Measurements from ENCODE around the gene CERK. TPM values are rescaled to one million over a fixed set of nuclear protein-coding genes. Genes with fewer than 3 reads are reported as not detected.

CERK gene
- total RNA-seq, 1 experiment from 2014 or later = 30.9 TPM

GRCh38 chr22:46652847-46653331, 85.2 kb downstream of the CERK start:
- in situ Hi-C loops (cut with HindIII; ENCODE audit: low pct_unique_long_range_greater_than_20kb, low sequenced_read_pairs) = no loop called here
- BruUV-seq (replicated peaks) = no TSS peak
- no peak overlapping the region for H3K27ac ChIP-seq (ENCODE audit: low read length)
- ChIA-PET CTCF (no interaction called here), POLR2A (no interaction called here)
- DNase-seq (ENCODE audit: low read depth, low spot score) = no peak
- TF ChIP-seq TCF7L2 (IDR thresholded peaks at IDR 0.05; ENCODE audit: low read depth, low read length) = no peak
- no peak for TF ChIP-seq POLR2AphosphoS5 (IDR thresholded peaks at IDR 0.05; ENCODE audit: low read depth, low read length)
- no peak for TF ChIP-seq CTCF (IDR thresholded peaks at IDR 0.05)
- TF ChIP-seq SIN3A (IDR thresholded peaks at IDR 0.05; ENCODE audit: borderline replicate concordance, insufficient read depth, low read depth, low read length) = no peak
- TF ChIP-seq, protein P1, sequence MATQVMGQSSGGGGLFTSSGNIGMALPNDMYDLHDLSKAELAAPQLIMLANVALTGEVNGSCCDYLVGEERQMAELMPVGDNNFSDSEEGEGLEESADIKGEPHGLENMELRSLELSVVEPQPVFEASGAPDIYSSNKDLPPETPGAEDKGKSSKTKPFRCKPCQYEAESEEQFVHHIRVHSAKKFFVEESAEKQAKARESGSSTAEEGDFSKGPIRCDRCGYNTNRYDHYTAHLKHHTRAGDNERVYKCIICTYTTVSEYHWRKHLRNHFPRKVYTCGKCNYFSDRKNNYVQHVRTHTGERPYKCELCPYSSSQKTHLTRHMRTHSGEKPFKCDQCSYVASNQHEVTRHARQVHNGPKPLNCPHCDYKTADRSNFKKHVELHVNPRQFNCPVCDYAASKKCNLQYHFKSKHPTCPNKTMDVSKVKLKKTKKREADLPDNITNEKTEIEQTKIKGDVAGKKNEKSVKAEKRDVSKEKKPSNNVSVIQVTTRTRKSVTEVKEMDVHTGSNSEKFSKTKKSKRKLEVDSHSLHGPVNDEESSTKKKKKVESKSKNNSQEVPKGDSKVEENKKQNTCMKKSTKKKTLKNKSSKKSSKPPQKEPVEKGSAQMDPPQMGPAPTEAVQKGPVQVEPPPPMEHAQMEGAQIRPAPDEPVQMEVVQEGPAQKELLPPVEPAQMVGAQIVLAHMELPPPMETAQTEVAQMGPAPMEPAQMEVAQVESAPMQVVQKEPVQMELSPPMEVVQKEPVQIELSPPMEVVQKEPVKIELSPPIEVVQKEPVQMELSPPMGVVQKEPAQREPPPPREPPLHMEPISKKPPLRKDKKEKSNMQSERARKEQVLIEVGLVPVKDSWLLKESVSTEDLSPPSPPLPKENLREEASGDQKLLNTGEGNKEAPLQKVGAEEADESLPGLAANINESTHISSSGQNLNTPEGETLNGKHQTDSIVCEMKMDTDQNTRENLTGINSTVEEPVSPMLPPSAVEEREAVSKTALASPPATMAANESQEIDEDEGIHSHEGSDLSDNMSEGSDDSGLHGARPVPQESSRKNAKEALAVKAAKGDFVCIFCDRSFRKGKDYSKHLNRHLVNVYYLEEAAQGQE (IDR thresholded peaks at IDR 0.05; ENCODE audit: insufficient read depth in 1 of 2, low read depth in 2 of 2, low read length in 1 of 2) = no peak
- H3K27me3 ChIP-seq (ENCODE audit: control insufficient read depth, insufficient read depth, low read length) = no peaks in the 10 kb centered on the region
- no peaks in the 10 kb centered on the region for H3K9me3 ChIP-seq (ENCODE audit: control insufficient read depth, insufficient read depth, low read depth, low read length)
- no peak for ATAC-seq
- no peak overlapping the region for H3K4me3 ChIP-seq (ENCODE audit: low read depth in 2 of 2, low read length in 2 of 2)
- no peaks in the 10 kb centered on the region for H3K36me3 ChIP-seq (ENCODE audit: control insufficient read depth, insufficient read depth, low read length)
- H3K4me1 ChIP-seq (ENCODE audit: control insufficient read depth, insufficient read depth, low read length) = no peaks in the 10 kb centered on the region; the same call in none of the 2 replicates
- intact Hi-C loops (cut with micrococcal nuclease; ENCODE audit: unreplicated experiment) = no loop called here

DNA sequence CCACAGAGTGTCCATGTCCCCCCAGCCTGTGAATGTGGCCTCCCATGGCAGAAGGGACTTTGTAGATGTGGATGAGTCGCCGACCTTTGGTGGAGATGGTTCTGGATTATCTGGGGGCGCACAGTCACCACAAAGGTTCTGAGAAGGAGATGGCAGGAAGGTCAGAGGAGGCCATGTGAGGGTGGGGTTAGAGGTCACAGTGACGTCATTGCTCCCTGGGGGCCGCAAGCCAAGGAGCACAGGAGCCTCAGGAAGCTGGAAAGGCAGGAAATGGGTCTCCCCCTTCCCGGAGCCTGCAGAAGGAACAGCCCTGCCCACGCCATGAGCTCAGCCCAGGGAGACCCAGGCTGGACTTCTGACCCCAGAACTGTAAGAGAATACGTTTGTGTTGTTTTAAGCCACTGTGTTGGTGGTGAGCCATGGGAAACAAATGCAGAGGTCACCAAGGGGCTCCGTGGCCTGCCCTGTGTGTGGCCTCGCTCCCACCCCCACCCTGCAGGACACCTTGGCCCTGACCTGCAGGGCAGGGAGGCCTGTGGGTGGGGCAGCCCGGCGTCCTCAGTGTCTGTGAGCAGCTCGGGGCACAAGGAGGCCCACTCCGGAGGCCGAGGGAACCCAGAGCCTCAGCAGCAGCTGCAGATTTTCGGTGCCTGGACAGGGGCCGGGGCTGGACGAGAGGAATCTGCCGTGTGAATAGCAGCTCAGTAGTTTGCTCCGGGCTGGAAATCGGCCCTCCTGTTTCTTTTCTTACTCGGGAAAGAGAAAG, 85.8 kb downstream of the CERK start:
- no TSS peak for BruUV-seq (replicated peaks)
- no peak for DNase-seq (ENCODE audit: low read depth, low spot score)
- intact Hi-C loops (cut with micrococcal nuclease; ENCODE audit: unreplicated experiment) = no loop called here
- POLR2A ChIA-PET = no interaction called here
- no peak for ATAC-seq
- H3K27me3 ChIP-seq (ENCODE audit: control insufficient read depth, insufficient read depth, low read length) = no peaks in the 10 kb centered on the region
- H3K4me1 ChIP-seq (ENCODE audit: control insufficient read depth, insufficient read depth, low read length) = no peaks in the 10 kb centered on the region; the same call in none of the 2 replicates
- H3K36me3 ChIP-seq (ENCODE audit: control insufficient read depth, insufficient read depth, low read length) = no peaks in the 10 kb centered on the region
- H3K4me3 ChIP-seq (ENCODE audit: low read depth in 2 of 2, low read length in 2 of 2) = no peak overlapping the region
- in situ Hi-C loops (cut with HindIII; ENCODE audit: low pct_unique_long_range_greater_than_20kb, low sequenced_read_pairs) = no loop called here
- TF ChIP-seq CTCF (IDR thresholded peaks at IDR 0.05) (no peak), SIN3A (IDR thresholded peaks at IDR 0.05; ENCODE audit: borderline replicate concordance, insufficient read depth, low read depth, low read length) (no peak), TCF7L2 (IDR thresholded peaks at IDR 0.05; ENCODE audit: low read depth, low read length) (no peak), POLR2AphosphoS5 (IDR thresholded peaks at IDR 0.05; ENCODE audit: low read depth, low read length) (no peak)
- TF ChIP-seq, protein P1 (IDR thresholded peaks at IDR 0.05; ENCODE audit: insufficient read depth in 1 of 2, low read depth in 2 of 2, low read length in 1 of 2) = no peak
- CTCF ChIA-PET = no interaction called here
- no peaks in the 10 kb centered on the region for H3K9me3 ChIP-seq (ENCODE audit: control insufficient read depth, insufficient read depth, low read depth, low read length)
- no peak overlapping the region for H3K27ac ChIP-seq (ENCODE audit: low read length)
